GM12878 (cell line): Measurements from ENCODE around the gene SPRYD3. TPM values are rescaled to one million over a fixed set of nuclear protein-coding genes. Genes with fewer than 3 reads are reported as not detected.
A peak's percentile ranks its signal among the peaks of the same experiment; 100 is the strongest.
"Not testable (repeated sequence)": the region's sequence is repeated elsewhere in the genome, so short reads cannot be mapped to it uniquely, and the experiment has no call there.

Experiments used
- ATAC-seq: fragments of 200-7000 bp; cut with Tn5 transposase; 3 replicates; pipeline ENCODE4 v1.9.1; 2020; ENCODE audit warnings: mild to moderate bottlenecking, moderate library complexity
- BruUV-seq: library from RNA; stranded (reverse); fragments of 400-500 nt; replicated peaks from 2 replicates; lab custom pipeline; 2021; lab: Mats Ljungman, UMichigan
- CTCF ChIA-PET: fragments of 300-600 bp; sonication (Branson Sonifier 250); formaldehyde crosslinking; extraction: SDS; loops from one replicate; lab custom pipeline; 2021; ENCODE audit warnings: inconsistent platforms; lab: Yijun Ruan, JAX
- POLR2A ChIA-PET: fragments of 350-600 bp; formaldehyde crosslinking; extraction: SDS; loops from one replicate; lab custom pipeline; 2021; ENCODE audit warnings: inconsistent platforms; lab: Charles Lee
- RAD21 ChIA-PET: fragments of 300-600 bp; sonication (Branson Sonifier 250); formaldehyde crosslinking; loops from one replicate; lab custom pipeline; 2023; ENCODE audit warnings: antibody characterized with exemption; ENCODE audit not compliant: unreplicated experiment; lab: Charles Lee
- SMC1A ChIA-PET: fragments of 300-600 bp; sonication (Branson Sonifier 250); formaldehyde crosslinking; loops from one replicate; lab custom pipeline; 2023; ENCODE audit not compliant: unreplicated experiment, uncharacterized antibody; lab: Charles Lee
- DNase-seq: peaks from one replicate; pipeline ENCODE4 v3.0.0-alpha.2; 2011; ENCODE audit warnings: low read depth, low spot score
- FAIRE-seq: peaks from 3 replicates; lab custom pipeline; 2011; peaks lifted over from hg19 to GRCh38; lab: Jason Lieb, UNC
- H2AFZ ChIP-seq: 2 replicates; pipeline ENCODE4 v1.6.0; 2011; ENCODE audit warnings: low read depth, low read length, control low read depth; ENCODE audit not compliant: control insufficient read depth
- H3K27ac ChIP-seq: 2 replicates; pipeline ENCODE4 v1.5.1; 2011; ENCODE audit warnings: control low read depth; ENCODE audit not compliant: control insufficient read depth, insufficient read depth
- H3K27me3 ChIP-seq, 2 experiments: replicated peaks in 1 of 2; 2 replicates each; pipeline versions ENCODE4 v1.6.0 to v1.6.1; 2011; ENCODE audit warnings: low read length in 1 of 2; ENCODE audit not compliant: control insufficient read depth in 2 of 2, insufficient read depth in 2 of 2
- H3K36me3 ChIP-seq, 2 experiments: 2 replicates each; pipeline ENCODE4 v1.5.1; 2011; ENCODE audit warnings: low read length in 1 of 2; ENCODE audit not compliant: control insufficient read depth in 2 of 2, insufficient read depth in 2 of 2
- H3K4me1 ChIP-seq: 2 replicates; pipeline ENCODE4 v1.6.1; 2011; ENCODE audit warnings: mild to moderate bottlenecking, low read length, moderate library complexity, mixed read lengths; ENCODE audit not compliant: control insufficient read depth, insufficient read depth
- H3K4me2 ChIP-seq: 2 replicates; pipeline ENCODE4 v1.6.0; 2011; ENCODE audit warnings: control low read depth; ENCODE audit not compliant: control insufficient read depth, insufficient read depth
- H3K4me3 ChIP-seq: fragments of 200-600 bp; sonication (generic); 2 replicates; pipeline ENCODE4 v1.5.1; 2016
- H3K79me2 ChIP-seq: 2 replicates; pipeline ENCODE4 v1.6.0; 2011; ENCODE audit warnings: low read length; ENCODE audit not compliant: control insufficient read depth, insufficient read depth
- H3K9ac ChIP-seq: 2 replicates; pipeline ENCODE4 v1.8.0; 2011; ENCODE audit warnings: low read length, control low read depth, mixed read lengths; ENCODE audit not compliant: control insufficient read depth, insufficient read depth
- H3K9me3 ChIP-seq: replicated peaks from 3 replicates; pipeline ENCODE4 v1.5.1; 2011; ENCODE audit warnings: mild to moderate bottlenecking, low read length; ENCODE audit not compliant: control insufficient read depth, insufficient read depth
- H4K20me1 ChIP-seq: 2 replicates; pipeline ENCODE4 v1.6.0; 2011; ENCODE audit not compliant: control insufficient read depth, insufficient read depth
- MLLT1 ChIP-seq: fragments of 450-650 bp; IDR thresholded peaks from 2 replicates; pipeline ENCODE4 v1.6.1; 2016; ENCODE audit warnings: mild to moderate bottlenecking
- RFX5 ChIP-seq: IDR thresholded peaks from 2 replicates; pipeline ENCODE4 v1.6.1; 2011; ENCODE audit warnings: low read depth, low read length, improper control_type of control experiment
- WGBS: methylation state at CpG from one replicate; pipeline ENCODE4 v1.1.6; 2016; ENCODE audit warnings: low lambda C conversion rate; ENCODE audit not compliant: insufficient replicate concordance, insufficient coverage; ENCODE audit errors: missing lambda C conversion rate; 5-methylcytosine and 5-hydroxymethylcytosine counted together
- in situ Hi-C: fragments of 300-500 bp; cut with MboI; formaldehyde crosslinking; loops from 9 replicates; pipeline ENCODE4 v1.14.3; 2018; ENCODE audit warnings: mixed read lengths
- intact Hi-C: fragments of 100-400 bp; cut with micrococcal nuclease; formaldehyde crosslinking; loops from one replicate; pipeline ENCODE4 v1.14.2; 2022; ENCODE audit not compliant: unreplicated experiment
- polyA plus RNA-seq, 11 experiments: library from polyadenylated mRNA; depleted of rRNA in 4 of 11; unstranded in 6 of 11; stranded (reverse) in 5 of 11; fragments of >200 nt; fragmentation: Nextera tagmentation in 4 of 11; fragmentation: Illumina TruSeq in 1 of 11; extraction: Ambion mirVana in 4 of 11; extraction: Trizol in 1 of 11; gene quantifications; 1 replicate in 1 of 11; 2 replicates in 10 of 11; pipeline versions ENCODE4 v1.2.1 to v1.2.3, GENCODE V29; 2011 to 2016; ENCODE audit warnings: inconsistent platforms in 2 of 11, missing spikeins in 2 of 11, low read depth in 1 of 11
- total RNA-seq, 4 experiments: library from RNA; depleted of rRNA in 3 of 4; stranded (reverse); fragments of >200 nt in 3 of 4; fragmentation: Illumina TruSeq in 1 of 4; extraction: Trizol in 1 of 4; gene quantifications; 2 replicates each; pipeline versions ENCODE4 v1.2.1 to v1.2.3, GENCODE V29; 2013 to 2021
- TF ChIP-seq, protein P1 (sequence below): fragments of 450-650 bp; formaldehyde crosslinking; IDR thresholded peaks from 2 replicates; pipeline ENCODE4 v1.4.0; 2020; ENCODE audit warnings: mild to moderate bottlenecking, moderate library complexity

Gene SPRYD3
- total and polyA plus RNA-seq, 10 of the 15 experiments (the other 5 are each of a cell fraction or from before 2014, with no cell fraction given): 2.3 to 26.4 (median 20.2) TPM

DNA sequence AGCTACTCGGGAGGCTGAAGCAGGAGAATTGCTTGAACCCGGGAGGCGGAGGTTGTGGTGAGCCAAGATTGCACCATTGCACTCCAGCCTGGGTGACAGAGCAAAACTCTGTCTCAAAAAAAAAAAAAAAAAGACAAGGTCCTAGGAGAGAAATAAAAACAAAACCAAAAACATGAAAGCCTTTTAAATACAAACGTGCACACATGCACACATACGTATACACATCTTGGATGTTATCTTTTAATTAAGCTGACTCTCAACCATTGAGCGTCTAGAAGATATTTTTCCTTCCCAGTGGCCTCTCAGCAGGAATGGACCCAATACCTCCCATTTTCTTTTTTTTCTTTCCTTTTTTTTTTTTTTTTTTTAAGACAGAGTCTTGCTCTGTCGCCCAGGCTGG lies 33.2 kb upstream of the SPRYD3 start:
- H3K9me3 ChIP-seq, FAIRE-seq, H2AFZ ChIP-seq, BruUV-seq, H3K4me3 ChIP-seq, H3K9ac ChIP-seq, H3K27ac ChIP-seq, intact Hi-C loops, in situ Hi-C loops, H3K4me2 ChIP-seq, ATAC-seq, DNase-seq, H3K4me1 ChIP-seq, H3K36me3 ChIP-seq, H3K27me3 ChIP-seq, H3K79me2 ChIP-seq, H4K20me1 ChIP-seq: not testable (repeated sequence)
- RAD21 ChIA-PET: interaction anchor here (1.2 to 1.8 kb wide), 2 partner anchors 9 to 33 kb away, joined by 4 to 8 read pairs; partner anchors contain the start of genes SOAT2 and SPRYD3
- 89% methylated on average over 5 of the region's 7 CpGs for WGBS
- SMC1A ChIA-PET: interaction anchor here (1.8 kb wide), 1 partner anchor 10 kb away, joined by 10 read pairs; the partner anchor contains the start of gene SOAT2
- CTCF ChIA-PET: interaction anchor here (0.6 to 3.8 kb wide), 3 partner anchors 10 to 171 kb away, joined by 3 to 18 read pairs (median 11); no protein-coding TSS in a partner anchor
- peak; percentile 74 for TF ChIP-seq MLLT1
- POLR2A ChIA-PET: interaction anchor here (0.5 to 1.1 kb wide), 5 partner anchors 80 to 329 kb away, joined by 3 to 6 read pairs (median 3); no protein-coding TSS in a partner anchor

DNA sequence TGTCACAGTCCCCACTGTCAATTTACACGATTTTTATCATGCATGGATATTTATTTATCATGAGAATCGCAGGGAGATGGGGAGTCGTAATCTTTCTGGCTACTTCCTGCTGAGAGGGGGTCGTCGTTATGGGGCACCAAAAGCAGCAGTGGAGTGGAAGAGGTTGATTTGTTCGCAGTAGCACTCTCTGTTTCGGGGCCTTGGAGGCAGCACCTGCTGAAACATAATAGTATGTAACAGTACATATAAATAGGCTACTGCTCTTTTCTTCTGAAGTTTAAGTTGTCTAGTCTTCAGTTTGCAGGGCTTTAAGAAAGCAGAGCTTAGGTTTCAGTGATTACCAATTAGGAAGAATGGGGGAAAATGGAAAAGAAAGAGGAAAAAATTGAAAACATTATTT lies 27.9 kb upstream of the SPRYD3 start:
- TF ChIP-seq, protein P1, sequence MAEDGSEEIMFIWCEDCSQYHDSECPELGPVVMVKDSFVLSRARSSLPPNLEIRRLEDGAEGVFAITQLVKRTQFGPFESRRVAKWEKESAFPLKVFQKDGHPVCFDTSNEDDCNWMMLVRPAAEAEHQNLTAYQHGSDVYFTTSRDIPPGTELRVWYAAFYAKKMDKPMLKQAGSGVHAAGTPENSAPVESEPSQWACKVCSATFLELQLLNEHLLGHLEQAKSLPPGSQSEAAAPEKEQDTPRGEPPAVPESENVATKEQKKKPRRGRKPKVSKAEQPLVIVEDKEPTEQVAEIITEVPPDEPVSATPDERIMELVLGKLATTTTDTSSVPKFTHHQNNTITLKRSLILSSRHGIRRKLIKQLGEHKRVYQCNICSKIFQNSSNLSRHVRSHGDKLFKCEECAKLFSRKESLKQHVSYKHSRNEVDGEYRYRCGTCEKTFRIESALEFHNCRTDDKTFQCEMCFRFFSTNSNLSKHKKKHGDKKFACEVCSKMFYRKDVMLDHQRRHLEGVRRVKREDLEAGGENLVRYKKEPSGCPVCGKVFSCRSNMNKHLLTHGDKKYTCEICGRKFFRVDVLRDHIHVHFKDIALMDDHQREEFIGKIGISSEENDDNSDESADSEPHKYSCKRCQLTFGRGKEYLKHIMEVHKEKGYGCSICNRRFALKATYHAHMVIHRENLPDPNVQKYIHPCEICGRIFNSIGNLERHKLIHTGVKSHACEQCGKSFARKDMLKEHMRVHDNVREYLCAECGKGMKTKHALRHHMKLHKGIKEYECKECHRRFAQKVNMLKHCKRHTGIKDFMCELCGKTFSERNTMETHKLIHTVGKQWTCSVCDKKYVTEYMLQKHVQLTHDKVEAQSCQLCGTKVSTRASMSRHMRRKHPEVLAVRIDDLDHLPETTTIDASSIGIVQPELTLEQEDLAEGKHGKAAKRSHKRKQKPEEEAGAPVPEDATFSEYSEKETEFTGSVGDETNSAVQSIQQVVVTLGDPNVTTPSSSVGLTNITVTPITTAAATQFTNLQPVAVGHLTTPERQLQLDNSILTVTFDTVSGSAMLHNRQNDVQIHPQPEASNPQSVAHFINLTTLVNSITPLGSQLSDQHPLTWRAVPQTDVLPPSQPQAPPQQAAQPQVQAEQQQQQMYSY (CRISPR knock-in tag): no peak
- TF ChIP-seq RFX5: no peak
- H3K36me3 ChIP-seq: no peaks in the 10 kb centered on the region
- ChIA-PET POLR2A (no interaction called here), SMC1A (interaction anchor here (0.6 kb wide), 1 partner anchor 13 kb away, joined by 4 read pairs; no protein-coding TSS in a partner anchor), RAD21 (no interaction called here), CTCF (no interaction called here)
- ATAC-seq (no peak), DNase-seq (no peak), FAIRE-seq (no peak)
- H3K27me3 ChIP-seq: no peaks in the 10 kb centered on the region
- intact Hi-C loops (no loop called here), in situ Hi-C loops (no loop called here)
- H3K4me2 ChIP-seq: no peak overlapping the region
- H4K20me1 ChIP-seq: no peaks in the 10 kb centered on the region
- H3K4me3 ChIP-seq: no peak overlapping the region
- peaks cover 19% of the 10 kb centered on the region for H3K4me1 ChIP-seq
- no peak overlapping the region for H2AFZ ChIP-seq
- no peak overlapping the region for H3K27ac ChIP-seq
- WGBS: 61% methylated on average over 7 of the region's 7 CpGs
- no peaks in the 10 kb centered on the region for H3K9me3 ChIP-seq
- BruUV-seq: no TSS peak
- H3K9ac ChIP-seq: no peak overlapping the region
- no peaks in the 10 kb centered on the region for H3K79me2 ChIP-seq
